ENCODE data around the gene GIMD1. TPM values are rescaled to one million over a fixed set of nuclear protein-coding genes. Genes with fewer than 3 reads are reported as not detected.
A peak's percentile ranks its signal among the peaks of the same experiment; 100 is the strongest.

The GIMD1 gene
- total RNA-seq, 2 experiments from 2014 or later, result not detected

DNA sequence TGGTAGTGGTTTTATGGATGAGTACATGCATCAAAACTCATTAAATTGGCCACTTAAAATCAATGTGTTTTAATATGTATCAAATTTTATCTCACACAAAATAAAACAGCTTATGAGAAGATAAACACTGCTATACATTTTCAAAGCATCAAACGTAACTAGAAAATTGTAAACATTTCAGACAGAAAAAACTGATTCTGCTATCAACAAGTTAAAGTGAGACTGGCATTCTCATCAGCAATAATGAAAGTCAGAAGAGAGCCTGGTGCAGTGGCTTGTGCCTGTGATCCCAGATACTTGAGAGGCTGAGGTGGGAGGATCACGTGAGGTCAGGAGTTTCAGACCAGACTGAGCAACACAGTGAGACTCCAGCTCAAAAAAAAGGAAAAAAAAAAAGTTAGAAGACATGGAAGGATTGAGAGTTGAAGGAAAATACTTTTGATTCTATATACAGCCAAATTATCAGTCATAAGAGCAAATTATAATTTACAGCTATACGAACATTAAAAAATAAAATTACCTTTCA is 55.5 kb downstream of the GIMD1 start:
- CTCF ChIA-PET, result interaction anchor here (2.1 kb wide), 1 partner anchor 17 kb away, joined by 5 read pairs; no protein-coding TSS in a partner anchor
- ATAC-seq (no peak), DNase-seq (peak; percentile 13)
- Mint-ChIP-seq H3K27me3 (no peaks in the 10 kb centered on the region), H3K4me1 (peaks cover 37% of the 10 kb centered on the region), H3K27ac (peak overlapping the region; percentile 58), H3K36me3 (ENCODE audit: low read depth) (peaks cover 10% of the 10 kb centered on the region), H3K4me3 (no peak overlapping the region), H3K9me3 (ENCODE audit: low read depth) (no peaks in the 10 kb centered on the region)
- intact Hi-C loops (cut with DNase I, micrococcal nuclease), result loop anchor here in 1 of 2 experiments (10.0 kb wide), 1 partner anchor 608 kb away; the partner anchor contains the start of genes GSTCD and INTS12
- POLR2A ChIA-PET, result no interaction called here

GRCh38 chr4:106312377-106312776 is 56.2 kb downstream of the GIMD1 start:
- H3K27ac Mint-ChIP-seq, result no peak overlapping the region

More at GRCh38 chr4:106312377-106312776, 56.2 kb downstream of the GIMD1 start:
- intact Hi-C loops (cut with DNase I, micrococcal nuclease), result loop anchor here in 1 of 2 experiments (10.0 kb wide), 1 partner anchor 608 kb away; the partner anchor contains the start of genes GSTCD and INTS12
- peaks cover 36% of the 10 kb centered on the region for H3K4me1 Mint-ChIP-seq
- no peaks in the 10 kb centered on the region for H3K9me3 Mint-ChIP-seq (ENCODE audit: low read depth)
- H3K4me3 Mint-ChIP-seq, result no peak overlapping the region
- ATAC-seq (no peak), DNase-seq (no peak)
- H3K36me3 Mint-ChIP-seq (ENCODE audit: low read depth), result peaks cover 12% of the 10 kb centered on the region
- ChIA-PET POLR2A (no interaction called here), CTCF (no interaction called here)
- no peaks in the 10 kb centered on the region for H3K27me3 Mint-ChIP-seq

Other genes starting within 250 kb of the GIMD1 start
- 10 to 100 TPM; 22.5 to 25.1 TPM for gene TBCK, start 52.6 kb downstream of the GIMD1 start, total RNA-seq
- gene AIMP1, start 52.2 kb downstream of the GIMD1 start, total RNA-seq, result 10 to 100 TPM; 41.9 to 69.5 TPM

Data from activated CD4-positive, alpha-beta T cell treated with anti-CD3 and anti-CD28 coated beads for 36 hours (primary cell).